GM10266 (cell line): ENCODE measurements around the gene MYO10.

Experiments
- DNase-seq: peaks from one replicate; pipeline ENCODE4 v3.0.0; 2012; ENCODE audit errors: extremely low spot score
- TF ChIP-seq, protein P1 (sequence below): IDR thresholded peaks from 2 replicates; pipeline ENCODE4 v1.5.1; 2012; ENCODE audit warnings: mild to moderate bottlenecking, low read depth; ENCODE audit not compliant: control insufficient read depth, insufficient read depth; ENCODE audit errors: missing control alignments

Gene MYO10

DNA sequence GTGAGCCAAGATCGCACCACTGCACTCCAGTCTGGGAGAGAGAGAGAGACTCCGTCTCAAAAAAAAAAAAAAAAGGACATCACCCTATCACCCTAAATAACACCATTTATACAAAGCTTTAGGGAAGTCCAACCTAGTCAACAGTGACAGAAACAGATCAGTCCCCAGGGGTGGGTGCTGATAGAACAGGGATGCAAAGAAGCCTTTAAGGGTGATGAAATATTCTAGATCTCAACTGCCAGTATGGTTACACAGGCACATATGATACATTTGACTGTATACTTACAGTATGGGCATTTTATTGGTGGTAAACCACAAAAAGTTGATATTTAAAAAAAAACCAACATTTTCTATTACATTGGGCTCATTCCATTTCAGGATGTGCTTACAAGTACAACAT lies 324.1 kb downstream of the MYO10 start:
- no peak for DNase-seq
- TF ChIP-seq, protein P1, sequence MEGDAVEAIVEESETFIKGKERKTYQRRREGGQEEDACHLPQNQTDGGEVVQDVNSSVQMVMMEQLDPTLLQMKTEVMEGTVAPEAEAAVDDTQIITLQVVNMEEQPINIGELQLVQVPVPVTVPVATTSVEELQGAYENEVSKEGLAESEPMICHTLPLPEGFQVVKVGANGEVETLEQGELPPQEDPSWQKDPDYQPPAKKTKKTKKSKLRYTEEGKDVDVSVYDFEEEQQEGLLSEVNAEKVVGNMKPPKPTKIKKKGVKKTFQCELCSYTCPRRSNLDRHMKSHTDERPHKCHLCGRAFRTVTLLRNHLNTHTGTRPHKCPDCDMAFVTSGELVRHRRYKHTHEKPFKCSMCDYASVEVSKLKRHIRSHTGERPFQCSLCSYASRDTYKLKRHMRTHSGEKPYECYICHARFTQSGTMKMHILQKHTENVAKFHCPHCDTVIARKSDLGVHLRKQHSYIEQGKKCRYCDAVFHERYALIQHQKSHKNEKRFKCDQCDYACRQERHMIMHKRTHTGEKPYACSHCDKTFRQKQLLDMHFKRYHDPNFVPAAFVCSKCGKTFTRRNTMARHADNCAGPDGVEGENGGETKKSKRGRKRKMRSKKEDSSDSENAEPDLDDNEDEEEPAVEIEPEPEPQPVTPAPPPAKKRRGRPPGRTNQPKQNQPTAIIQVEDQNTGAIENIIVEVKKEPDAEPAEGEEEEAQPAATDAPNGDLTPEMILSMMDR: no peak
